ENCODE results near the gene PFN3. TPM values are rescaled to one million over a fixed set of nuclear protein-coding genes. Genes with fewer than 3 reads are reported as not detected.

PFN3 gene
- total and polyA plus RNA-seq, 5 donors, result not detected

DNA sequence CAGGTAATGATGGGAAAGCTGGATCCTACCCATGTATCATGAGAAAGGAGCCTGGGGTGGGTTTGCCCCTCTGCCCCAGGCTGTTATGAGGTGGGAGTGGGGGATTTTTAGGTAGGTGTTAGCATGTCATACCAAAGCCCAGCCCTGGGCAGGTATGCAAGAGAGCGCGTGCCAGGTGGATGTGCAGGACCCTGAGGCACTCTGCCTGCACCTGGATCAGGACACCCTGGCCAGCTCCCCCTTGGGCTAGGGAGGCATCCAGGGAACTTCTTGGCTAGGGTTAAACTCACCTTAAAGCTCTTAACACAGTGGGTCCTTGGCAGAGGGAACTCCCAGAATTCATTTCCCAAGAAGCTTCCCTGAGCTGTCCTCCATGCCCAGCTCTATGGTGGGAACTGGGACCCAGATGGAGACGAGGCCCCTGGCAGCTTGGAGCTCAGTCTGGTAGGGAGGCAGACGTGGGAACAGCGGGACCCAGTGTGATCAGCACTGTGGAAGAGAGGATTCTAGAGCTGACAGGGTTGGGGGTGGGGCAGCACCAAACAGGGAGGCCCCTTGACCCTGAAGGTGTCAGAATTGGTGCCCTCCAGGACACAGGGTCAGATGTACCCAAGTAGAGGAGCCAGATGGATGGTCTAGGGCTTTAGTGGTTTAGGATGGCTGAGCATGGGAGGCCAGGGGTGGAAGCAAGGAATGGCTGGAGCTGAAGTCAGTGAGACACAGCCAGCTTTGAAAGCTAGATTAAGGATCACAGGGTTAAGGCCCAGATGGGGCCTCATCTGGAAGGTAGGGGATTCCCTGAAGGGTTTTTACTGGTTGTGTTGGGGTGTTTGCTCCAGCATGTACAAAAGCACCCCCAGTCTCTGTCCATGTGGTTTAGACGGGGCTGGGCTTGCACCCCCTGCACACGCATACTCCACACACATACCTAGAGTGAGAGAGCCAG lies 43.9 kb upstream of the PFN3 start:
- Histone ChIP-seq H3K9me3 (ENCODE audit: control insufficient read depth, low read length) (no peaks in the 10 kb centered on the region), H3K27me3 (ENCODE audit: control insufficient read depth, insufficient read depth) (no peaks in the 10 kb centered on the region), H3K4me1 (ENCODE audit: control insufficient read depth, insufficient read depth, low read length) (no peaks in the 10 kb centered on the region), H3K27ac (ENCODE audit: low read length) (no peak overlapping the region), H3K4me3 (ENCODE audit: low read length) (no peak overlapping the region)
- peak in 1 of 3 donors; percentile 35 for DNase-seq
- 64% methylated on average over 7 of the region's 7 CpGs for WGBS
- intact Hi-C loops (cut with DNase I), result no loop called here
- ATAC-seq, result no peak

DNA sequence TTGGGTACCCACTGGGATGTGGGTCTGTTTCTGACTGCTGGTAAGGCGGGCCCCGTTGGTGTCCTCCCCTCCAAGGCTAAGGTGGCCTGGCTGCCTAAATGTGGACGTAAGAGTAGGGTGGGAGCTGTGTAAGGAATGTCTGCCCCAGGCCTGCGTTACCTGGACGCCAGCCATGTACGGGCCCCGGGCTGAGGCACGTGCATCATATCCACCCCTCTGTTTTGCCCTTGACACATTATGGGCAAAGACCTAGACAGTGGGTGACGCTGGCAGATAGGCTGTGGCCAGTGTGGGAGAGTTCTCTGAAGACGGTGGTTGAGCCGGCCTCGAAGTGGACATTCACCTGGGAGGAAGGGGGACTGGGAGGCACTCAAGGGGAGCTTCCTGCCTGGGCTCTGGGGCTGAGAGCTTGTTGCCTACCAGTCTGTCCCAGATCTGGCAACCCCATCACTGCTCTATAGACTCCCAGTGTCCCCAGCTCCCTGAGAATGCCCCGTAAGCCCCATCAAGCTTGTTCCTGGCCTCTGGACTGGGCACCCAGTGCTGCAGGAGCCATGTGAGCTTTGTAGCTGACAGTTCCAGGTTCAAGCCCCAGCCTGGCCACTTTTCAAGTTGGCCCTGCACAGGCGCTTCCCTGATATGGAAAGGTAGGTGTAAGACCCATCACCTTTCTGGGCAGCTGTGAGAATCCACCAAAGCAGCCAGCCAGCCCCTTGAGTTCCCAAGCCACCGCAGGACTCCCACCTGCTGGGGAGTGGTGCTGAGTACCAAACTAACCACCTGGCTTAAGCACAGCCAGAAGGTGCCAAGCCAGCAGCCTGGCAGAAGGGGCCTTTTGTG lies 42.9 kb upstream of the PFN3 start:
- H3K27ac ChIP-seq (ENCODE audit: low read length), result no peak overlapping the region
- H3K4me1 ChIP-seq (ENCODE audit: control insufficient read depth, insufficient read depth, low read length), result no peaks in the 10 kb centered on the region
- ATAC-seq, result no peak
- H3K27me3 ChIP-seq (ENCODE audit: control insufficient read depth, insufficient read depth), result no peaks in the 10 kb centered on the region
- H3K9me3 ChIP-seq (ENCODE audit: control insufficient read depth, low read length), result no peaks in the 10 kb centered on the region
- WGBS, result 83% methylated on average over 15 of the region's 15 CpGs
- H3K4me3 ChIP-seq (ENCODE audit: low read length), result no peak overlapping the region
- intact Hi-C loops (cut with DNase I), result no loop called here
- DNase-seq, result peak in 1 of 3 donors; percentile 40

DNA sequence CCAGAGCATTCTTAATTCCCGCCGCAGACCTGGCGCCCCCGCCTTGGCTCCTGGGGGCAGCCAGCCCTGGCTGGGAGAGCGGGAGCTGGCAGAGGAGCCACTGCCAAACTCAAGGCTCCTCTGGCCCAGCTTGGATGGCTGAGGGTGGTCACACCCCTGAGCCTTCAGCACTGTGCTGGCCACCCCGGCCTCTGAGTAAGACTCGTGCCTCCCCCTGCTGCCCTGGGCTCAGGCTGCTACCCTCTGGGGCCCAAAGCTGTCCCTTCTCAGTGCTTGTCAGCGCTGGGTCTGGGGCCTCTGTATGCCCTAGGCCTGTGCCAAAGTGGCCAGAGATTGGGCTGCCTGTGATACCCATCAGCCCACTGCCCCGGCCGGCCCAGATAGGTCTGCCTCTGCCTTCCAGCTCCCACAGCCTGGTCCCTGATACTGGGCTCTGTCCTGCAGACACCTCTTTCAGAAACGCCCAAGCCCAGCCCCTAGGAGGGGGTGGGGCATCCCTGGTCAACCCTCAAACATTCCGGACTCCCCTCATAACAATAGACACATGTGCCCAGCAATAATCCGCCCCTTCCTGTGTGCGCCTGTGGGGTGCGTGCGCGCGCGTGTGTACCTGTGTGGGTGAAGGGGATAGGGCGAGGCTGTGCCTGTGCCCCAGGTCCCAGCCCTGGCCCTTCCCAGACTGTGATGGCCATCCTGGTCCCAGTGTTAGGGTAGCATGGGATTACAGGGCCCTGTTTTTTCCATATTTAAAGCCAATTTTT lies 41.8 kb upstream of the PFN3 start:
- Histone ChIP-seq H3K4me1 (ENCODE audit: control insufficient read depth, insufficient read depth, low read length) (no peaks in the 10 kb centered on the region), H3K9me3 (ENCODE audit: control insufficient read depth, low read length) (no peaks in the 10 kb centered on the region), H3K4me3 (ENCODE audit: low read length) (no peak overlapping the region), H3K27me3 (ENCODE audit: control insufficient read depth, insufficient read depth) (no peaks in the 10 kb centered on the region), H3K27ac (ENCODE audit: low read length) (no peak overlapping the region)
- no peak for ATAC-seq
- DNase-seq, result peak in 2 of 3 donors; percentile 35 to 41
- intact Hi-C loops (cut with DNase I), result no loop called here
- 90% methylated on average over 20 of the region's 20 CpGs for WGBS

DNA sequence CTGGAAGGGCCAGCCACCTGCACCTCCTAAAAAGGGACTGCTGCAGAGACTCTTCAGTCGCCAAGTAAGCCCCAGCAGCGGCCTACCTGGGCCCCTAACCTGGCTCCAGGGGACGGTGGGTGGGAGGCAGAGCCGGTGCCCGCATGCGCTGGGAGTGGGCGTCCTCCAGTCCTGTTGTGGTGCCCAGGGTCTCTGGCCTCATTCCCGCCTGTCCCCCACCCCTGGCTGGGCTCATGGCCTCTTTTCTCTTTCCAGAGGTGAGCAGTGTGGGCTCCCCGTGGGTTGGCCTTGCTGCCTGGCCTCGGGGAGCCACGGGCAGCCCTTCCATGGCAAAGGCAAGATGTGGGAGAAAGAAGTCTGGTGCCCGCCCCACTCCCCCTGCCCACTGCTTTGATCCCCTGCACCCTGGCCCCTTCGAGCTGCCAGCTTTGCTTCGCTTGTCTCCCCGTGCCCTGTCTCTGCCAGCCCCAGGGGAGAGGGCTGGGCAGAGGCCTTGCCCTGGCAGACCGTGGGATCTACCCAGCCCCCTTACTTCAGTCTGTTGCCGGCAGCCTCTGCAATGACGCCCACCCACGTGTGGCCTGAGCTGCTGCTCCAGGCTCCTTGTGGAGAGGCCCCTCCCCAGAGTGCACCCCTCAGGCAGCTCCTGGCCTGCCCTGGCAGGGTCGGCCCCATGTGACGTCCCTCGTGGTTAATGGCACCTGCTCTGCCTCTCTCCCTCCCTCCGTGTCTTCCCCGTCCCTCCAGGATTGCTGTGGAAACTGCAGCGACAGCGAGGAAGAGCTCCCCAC lies 40.7 kb upstream of the PFN3 start:
- 89% methylated on average over 26 of the region's 26 CpGs for WGBS
- H3K9me3 ChIP-seq (ENCODE audit: control insufficient read depth, low read length), result no peaks in the 10 kb centered on the region
- DNase-seq, result peak in 1 of 3 donors; percentile 45
- H3K4me3 ChIP-seq (ENCODE audit: low read length), result no peak overlapping the region
- H3K4me1 ChIP-seq (ENCODE audit: control insufficient read depth, insufficient read depth, low read length), result no peaks in the 10 kb centered on the region
- no peaks in the 10 kb centered on the region for H3K27me3 ChIP-seq (ENCODE audit: control insufficient read depth, insufficient read depth)
- intact Hi-C loops (cut with DNase I), result no loop called here
- no peak overlapping the region for H3K27ac ChIP-seq (ENCODE audit: low read length)
- no peak for ATAC-seq

DNA sequence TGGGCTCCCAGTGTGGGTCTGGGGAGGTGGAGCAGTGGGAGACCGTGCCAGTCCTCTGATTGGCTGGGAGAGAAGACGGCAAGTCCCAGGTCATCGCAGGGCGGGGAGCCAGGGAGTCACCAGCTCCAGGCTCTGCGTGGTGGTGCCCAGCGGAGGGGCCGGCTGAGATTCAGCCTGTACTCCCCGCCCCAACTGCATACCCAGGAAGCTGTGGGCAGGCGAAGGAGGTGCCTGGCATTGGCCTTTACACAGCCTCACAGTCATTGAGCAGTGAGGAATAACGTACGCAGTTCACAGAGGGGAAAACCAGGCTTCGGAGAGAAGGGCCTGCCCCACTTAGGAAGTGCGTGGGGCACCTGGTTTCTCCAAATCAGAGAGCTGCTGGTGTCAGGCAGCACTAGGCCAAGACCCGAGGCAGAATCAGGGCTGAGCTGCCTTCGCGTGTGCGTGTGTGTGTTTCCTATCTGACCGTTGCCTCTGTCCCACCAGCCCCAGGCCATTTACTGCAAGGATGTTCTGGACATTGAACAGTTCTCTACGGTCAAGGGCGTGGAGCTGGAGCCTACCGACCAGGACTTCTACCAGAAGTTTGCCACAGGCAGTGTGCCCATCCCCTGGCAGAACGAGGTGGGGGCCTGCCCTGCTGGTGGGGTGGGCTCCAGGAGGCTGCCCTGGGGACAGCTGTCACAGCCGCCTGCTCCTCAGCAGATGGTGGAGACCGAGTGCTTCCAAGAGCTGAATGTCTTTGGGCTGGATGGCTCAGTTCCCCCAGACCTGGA lies 39.9 kb upstream of the PFN3 start:
- no peaks in the 10 kb centered on the region for H3K9me3 ChIP-seq (ENCODE audit: control insufficient read depth, low read length)

DNA sequence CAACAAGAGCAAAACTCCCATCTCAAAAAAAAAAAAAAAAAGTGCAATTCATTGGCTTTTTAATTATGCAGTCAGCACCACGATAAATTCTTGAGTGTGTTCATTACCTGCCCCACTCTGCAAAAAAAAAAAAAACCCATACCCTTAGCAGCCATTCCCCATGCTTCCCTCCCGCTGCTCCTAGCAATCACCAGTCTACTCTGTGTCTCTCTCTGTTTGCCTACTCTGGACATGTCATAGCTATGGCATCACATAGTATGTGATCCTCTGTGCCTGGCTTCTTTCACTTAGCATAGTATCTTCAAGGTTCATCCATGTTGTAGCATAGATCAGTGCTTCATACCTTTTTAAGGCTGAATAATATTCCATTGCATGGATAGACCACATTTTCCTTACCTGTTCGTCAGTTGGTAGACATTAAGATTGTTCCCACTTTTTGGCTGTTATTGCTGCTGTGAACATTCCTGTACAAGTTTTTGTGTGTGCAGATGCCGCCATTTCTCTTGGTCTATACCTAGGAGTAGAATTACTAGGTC lies 39.1 kb upstream of the PFN3 start:
- intact Hi-C loops (cut with DNase I), result no loop called here
- Histone ChIP-seq H3K4me1 (ENCODE audit: control insufficient read depth, insufficient read depth, low read length) (no peaks in the 10 kb centered on the region), H3K9me3 (ENCODE audit: control insufficient read depth, low read length) (no peaks in the 10 kb centered on the region), H3K27me3 (ENCODE audit: control insufficient read depth, insufficient read depth) (no peaks in the 10 kb centered on the region), H3K4me3 (ENCODE audit: low read length) (no peak overlapping the region), H3K27ac (ENCODE audit: low read length) (no peak overlapping the region)
- ATAC-seq (no peak), DNase-seq (no peak)
- 95% methylated on average over 4 of the region's 4 CpGs for WGBS

More for the DNA sequence above, 39.9 kb upstream of the PFN3 start:
- ATAC-seq, result no peak
- WGBS, result 90% methylated on average over 24 of the region's 24 CpGs
- DNase-seq, result peak in 1 of 3 donors; percentile 55
- Histone ChIP-seq H3K4me1 (ENCODE audit: control insufficient read depth, insufficient read depth, low read length) (no peaks in the 10 kb centered on the region), H3K27me3 (ENCODE audit: control insufficient read depth, insufficient read depth) (no peaks in the 10 kb centered on the region), H3K4me3 (ENCODE audit: low read length) (no peak overlapping the region), H3K27ac (ENCODE audit: low read length) (no peak overlapping the region)
- intact Hi-C loops (cut with DNase I), result no loop called here

DNA sequence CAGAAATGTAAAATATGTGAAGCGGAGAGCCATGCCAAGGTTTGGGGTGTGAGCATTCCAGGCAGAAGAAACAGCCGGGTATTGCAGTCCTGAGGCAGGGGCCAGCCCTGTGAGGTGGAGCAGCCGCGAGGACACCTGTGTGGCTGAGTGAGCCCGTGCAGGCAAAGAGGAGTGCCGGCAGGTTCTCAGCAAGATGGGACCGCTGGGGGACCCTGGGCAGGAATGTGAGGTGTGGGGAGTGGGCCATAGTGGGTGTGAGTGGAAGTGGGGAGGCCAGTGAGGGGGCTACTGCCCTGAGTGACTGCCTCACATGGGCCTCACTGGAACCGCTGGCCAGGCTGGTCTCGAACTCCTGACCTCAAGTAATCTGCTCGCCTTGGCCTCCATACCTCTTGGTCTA lies 38.0 kb upstream of the PFN3 start:
- DNase-seq (peak in 2 of 3 donors; percentile 36 to 46), ATAC-seq (no peak)
- H3K27me3 ChIP-seq (ENCODE audit: control insufficient read depth, insufficient read depth), result no peaks in the 10 kb centered on the region
- WGBS, result 90% methylated on average over 10 of the region's 10 CpGs
- H3K4me1 ChIP-seq (ENCODE audit: control insufficient read depth, insufficient read depth, low read length), result no peaks in the 10 kb centered on the region
- intact Hi-C loops (cut with DNase I), result no loop called here
- no peak overlapping the region for H3K27ac ChIP-seq (ENCODE audit: low read length)
- H3K9me3 ChIP-seq (ENCODE audit: control insufficient read depth, low read length), result no peaks in the 10 kb centered on the region
- H3K4me3 ChIP-seq (ENCODE audit: low read length), result no peak overlapping the region

DNA sequence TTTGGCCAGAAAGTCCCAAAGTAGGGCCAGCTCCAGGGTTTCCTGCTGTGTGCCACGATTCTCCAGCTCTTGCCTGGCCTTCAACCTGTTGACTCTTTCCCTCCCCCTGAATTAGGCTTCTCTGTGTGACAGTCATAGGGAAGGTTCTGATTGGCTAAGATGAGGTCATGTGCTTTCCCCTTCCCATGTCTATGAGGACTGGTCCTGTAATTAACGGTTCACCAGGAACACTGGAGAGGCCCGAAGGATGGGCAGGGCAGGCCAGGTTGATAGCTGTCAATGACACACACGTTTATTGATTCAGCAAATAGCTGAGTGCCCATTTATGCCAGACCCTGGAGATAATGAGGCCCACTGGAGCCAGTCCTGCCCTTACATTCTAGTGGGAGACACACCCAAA lies 37.2 kb upstream of the PFN3 start:
- no peak overlapping the region for H3K4me3 ChIP-seq (ENCODE audit: low read length)
- H3K27ac ChIP-seq (ENCODE audit: low read length), result no peak overlapping the region
- no peaks in the 10 kb centered on the region for H3K9me3 ChIP-seq (ENCODE audit: control insufficient read depth, low read length)
- ATAC-seq (no peak), DNase-seq (peak in 1 of 3 donors; percentile 4)
- H3K4me1 ChIP-seq (ENCODE audit: control insufficient read depth, insufficient read depth, low read length), result no peaks in the 10 kb centered on the region
- intact Hi-C loops (cut with DNase I), result no loop called here
- WGBS, result 72% methylated on average over 4 of the region's 4 CpGs
- H3K27me3 ChIP-seq (ENCODE audit: control insufficient read depth, insufficient read depth), result no peaks in the 10 kb centered on the region

DNA sequence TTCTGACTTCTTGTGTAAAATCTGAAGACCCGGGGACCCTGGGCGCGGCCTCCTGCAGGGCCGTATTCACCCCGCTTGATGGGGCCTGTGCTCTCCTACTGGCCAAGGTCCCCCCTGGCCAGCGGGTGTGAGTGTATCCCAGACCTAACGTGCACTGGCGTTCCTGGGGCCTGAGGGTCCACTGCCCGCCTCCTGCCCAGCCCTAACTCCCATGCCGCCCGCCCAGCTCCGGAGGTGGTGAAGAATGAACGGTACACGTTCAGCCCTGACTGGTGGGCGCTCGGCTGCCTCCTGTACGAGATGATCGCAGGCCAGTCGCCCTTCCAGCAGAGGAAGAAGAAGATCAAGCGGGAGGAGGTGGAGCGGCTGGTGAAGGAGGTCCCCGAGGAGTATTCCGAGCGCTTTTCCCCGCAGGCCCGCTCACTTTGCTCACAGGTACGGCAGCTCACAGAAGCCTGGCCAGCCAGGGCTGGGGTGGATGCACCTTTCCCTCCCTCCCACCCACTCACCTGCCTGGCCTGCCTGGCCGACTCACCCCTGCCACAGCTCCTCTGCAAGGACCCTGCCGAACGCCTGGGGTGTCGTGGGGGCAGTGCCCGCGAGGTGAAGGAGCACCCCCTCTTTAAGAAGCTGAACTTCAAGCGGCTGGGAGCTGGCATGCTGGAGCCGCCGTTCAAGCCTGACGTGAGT lies 35.5 kb upstream of the PFN3 start:
- ATAC-seq (no peak), DNase-seq (peak in 2 of 3 donors; percentile 53 to 55)
- Histone ChIP-seq H3K4me3 (ENCODE audit: low read length) (no peak overlapping the region), H3K27me3 (ENCODE audit: control insufficient read depth, insufficient read depth) (no peaks in the 10 kb centered on the region), H3K27ac (ENCODE audit: low read length) (no peak overlapping the region), H3K4me1 (ENCODE audit: control insufficient read depth, insufficient read depth, low read length) (no peaks in the 10 kb centered on the region), H3K9me3 (ENCODE audit: control insufficient read depth, low read length) (no peaks in the 10 kb centered on the region)
- 95% methylated on average over 37 of the region's 37 CpGs for WGBS
- intact Hi-C loops (cut with DNase I), result no loop called here

All from right cardiac atrium (tissue), 5 donors.